NCI-H524 treated with DMSO at 0.1 percent for 48 hours (cell line): Measurements from ENCODE around the gene OSBPL6.

Experiments used
- DNase-seq: peaks from one replicate; lab custom pipeline; 2025; lab: John Stamatoyannopoulos, UW

Gene OSBPL6

DNA sequence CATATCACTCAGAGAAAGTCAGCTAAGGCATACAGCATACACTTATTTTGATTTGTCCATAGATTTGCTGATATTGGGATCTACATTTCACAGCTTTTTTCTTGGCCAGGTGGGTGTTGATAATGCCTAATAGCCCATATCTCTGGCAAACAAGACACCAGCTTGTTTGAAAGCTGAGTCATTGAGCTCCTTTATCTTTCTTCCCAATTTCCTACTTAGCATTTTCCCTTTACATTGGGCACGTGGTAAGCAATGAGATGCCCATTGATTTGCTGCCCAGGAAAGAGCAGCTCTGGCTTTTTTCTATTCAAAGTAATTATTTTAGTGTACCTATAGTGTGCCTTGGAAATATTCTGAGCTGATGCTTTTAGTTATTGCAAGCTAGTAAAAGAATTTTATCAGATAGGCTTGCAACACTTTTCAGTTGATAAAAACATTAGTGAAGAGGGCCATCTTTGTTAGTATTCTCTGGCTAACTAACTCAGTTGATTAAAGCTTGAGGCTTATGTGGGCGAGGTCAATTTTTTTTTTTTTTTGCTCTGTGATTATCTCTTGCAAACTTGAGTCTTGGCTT is 79.6 kb downstream of the OSBPL6 start:
- no peak for DNase-seq

DNA sequence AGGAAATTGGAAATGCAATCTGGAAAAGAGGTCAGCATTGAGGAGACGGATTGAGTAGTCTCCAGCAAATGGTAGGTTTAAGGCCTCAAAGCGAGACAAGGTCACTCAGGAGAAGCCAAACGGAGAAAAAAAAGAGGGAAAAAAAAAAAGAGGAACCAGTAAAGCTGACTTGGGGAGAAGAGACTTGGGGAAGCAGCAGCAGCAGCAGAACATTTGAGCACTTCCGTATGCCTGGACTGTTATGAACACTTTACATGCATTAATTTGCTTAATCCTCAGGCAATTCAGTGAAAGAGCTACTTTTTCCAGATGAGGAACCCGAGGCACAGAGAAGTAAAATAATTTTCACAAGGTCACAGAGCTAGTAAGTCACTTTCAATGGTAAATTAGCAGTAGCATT is 81.3 kb downstream of the OSBPL6 start:
- DNase-seq, result no peak

DNA sequence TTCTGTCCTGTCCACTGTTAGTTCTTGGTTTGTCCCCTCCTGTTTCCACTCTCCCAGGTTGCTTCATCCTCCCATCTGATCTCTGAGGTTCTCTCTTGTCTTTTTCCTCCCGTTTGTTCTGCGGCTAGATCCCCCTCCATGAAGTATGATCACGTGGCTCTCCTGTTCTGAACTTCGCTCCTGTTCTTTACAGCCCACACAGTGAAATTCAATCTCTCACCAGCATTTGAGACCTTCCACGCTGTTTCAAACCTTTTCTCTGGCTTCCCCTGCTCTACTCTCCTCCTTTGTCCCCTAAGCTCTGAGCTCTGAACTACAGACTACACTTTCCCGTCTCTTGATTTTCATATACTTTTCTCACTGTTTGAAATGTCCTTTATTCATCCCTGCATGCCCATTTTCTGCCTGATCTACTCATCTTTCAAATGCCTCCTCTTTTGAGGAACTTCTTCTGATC is 83.5 kb downstream of the OSBPL6 start:
- no peak for DNase-seq

DNA sequence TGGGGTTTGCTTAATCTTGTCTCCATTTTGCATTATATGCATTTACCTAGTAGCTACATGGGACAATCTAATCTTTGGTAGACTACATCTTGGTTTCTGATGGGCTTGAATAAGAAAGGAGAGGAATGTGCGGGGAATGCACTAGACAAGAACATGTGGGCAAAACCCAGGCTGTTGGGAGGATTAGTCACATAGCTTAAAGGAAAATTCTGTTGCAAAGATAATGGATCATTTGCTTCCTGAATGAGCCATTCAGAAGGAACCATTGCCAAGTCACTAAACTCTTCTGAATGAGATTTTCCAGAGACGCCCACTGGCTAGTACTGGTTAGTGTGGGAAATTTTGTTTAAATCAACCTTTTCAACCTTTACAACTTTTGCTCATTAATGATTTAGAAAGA is 84.8 kb downstream of the OSBPL6 start:
- no peak for DNase-seq

DNA sequence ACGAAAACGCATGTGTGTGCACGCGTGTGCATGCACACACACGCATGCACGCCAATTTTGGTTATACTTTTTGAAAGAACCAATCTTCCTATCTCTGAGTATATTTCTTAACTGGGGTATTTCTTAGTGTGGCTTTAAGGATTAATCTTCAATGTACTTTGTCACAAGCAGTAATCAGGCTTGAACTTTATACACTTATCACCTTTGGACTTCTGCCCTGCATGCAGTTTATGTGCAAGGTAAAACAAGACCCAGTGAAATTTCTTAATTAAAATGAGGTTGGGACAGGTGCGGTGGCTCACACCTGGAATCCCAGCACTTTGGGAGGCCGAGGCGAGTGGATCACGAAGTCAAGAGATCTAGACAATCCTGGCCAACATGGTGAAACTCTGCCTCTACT is 85.3 kb downstream of the OSBPL6 start:
- DNase-seq, result no peak

DNA sequence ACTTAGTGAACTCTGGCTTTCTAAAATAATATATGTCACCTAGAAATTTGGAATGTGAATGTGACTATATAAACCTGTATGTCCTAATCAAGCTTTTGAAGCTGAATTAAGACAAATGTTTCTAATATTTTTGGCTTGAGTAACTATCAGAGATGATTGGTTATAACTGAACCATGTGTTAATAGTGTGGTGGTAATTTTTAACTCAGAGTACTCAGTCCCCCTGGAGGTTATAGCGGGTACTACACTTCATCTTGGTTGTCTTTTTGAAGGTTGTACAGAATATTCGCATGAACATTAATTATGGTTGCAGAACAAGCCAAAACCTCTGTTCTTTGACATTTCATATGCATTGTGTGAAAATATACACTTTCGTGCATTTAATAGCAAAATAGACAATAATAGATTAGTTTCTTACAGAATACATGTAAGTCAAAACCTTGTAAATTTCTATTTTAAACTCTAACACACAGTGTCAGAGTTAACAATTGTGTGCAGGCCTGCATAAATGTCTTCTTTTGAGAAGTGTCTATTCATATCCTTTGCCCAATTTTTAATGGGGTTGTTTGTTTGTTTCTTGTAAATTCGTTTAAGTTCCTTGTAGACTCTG is 86.0 kb downstream of the OSBPL6 start:
- DNase-seq, result no peak

DNA sequence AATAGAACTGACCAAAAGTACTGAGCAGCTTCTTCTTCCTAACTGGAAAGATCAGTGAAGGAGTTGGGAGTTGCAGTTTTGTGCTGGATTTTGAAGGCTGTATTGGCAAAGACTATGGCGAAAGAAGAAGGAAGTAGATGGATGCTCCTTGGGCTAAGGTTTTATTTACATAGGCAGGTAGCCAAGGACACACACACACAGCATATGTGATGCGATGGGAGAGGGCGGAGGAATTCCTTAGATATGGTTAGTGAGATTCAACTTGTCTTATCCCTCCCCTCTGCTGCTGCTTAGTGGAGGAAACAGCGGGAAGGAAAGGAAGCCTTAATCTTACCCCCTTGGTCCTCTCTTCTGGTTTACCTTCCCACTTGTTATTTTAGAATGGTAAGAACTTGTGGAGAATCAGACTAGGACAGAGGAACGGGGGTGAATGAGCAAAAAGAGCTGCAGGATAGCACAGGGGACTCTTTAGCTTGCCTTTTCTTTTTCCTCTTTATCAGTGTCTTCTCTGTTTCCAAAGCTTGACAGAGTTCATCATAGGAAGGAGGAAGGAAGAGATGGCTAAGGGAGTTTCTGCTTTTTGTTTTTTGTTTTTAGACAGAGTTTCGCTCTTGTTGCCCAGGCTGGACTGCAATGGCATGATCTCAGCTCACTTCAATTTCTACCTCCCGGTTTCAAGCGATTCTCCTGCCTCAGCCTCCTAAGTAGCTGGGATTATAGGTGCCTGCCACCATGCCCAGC is 87.9 kb downstream of the OSBPL6 start:
- DNase-seq, result no peak

DNA sequence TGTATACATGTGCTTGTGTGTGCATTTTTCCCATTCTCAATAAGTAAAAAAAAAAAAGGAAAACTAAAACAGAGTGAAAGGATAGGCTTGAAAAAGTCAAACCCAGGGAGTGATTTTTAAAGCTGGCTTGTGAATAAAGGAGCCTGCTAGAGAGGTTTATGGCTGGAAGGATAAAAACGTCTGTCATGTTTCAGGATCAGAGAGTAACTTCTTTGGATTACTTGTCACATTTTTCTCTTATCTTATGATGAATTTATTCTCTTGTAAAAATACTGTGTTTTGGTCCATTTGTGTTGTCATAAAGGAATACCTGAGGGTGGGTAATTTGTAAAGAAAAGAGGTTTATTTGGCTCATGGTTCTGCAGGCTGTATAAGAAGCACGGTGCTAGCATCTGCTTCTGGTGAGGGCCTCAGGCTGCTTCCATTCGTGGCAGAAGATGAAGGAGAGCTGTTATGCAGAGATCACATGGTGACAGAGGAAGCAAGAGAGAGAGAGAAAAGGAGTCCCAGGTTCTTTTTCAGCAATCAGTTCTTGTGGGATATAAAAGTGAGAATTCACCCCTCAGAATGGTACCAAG is 89.1 kb downstream of the OSBPL6 start:
- DNase-seq, result no peak

DNA sequence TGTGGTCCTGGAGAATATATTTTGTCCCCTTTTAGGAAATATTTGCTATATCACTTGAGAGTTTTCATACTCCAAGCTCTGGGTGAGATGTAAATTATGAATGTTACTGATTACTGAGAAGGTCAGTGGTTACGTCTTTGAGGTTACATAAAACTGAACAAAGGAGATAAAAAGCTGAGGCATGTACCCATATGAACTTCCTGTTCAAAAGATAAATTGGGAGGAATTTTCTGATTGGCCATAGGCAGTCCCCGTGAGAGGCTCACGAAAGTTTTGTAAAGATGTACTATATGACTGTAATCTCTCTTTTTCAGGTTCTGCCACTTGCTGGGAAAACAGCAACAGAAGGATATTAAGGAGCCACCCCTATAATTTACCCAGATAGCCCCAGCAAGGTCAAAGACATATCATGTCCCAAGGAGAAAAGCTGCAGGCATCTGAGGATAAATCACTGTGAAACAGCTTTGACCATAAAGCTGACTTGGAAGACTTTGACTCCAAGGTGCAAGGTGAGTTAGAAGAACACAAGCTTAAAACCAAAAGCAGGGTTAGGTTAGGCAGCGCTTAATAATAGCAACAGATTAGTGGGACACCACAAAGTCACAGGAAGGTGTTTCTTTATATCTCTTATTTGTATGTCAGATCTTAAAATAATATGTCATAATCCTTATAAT is 90.4 kb downstream of the OSBPL6 start:
- DNase-seq, result no peak

DNA sequence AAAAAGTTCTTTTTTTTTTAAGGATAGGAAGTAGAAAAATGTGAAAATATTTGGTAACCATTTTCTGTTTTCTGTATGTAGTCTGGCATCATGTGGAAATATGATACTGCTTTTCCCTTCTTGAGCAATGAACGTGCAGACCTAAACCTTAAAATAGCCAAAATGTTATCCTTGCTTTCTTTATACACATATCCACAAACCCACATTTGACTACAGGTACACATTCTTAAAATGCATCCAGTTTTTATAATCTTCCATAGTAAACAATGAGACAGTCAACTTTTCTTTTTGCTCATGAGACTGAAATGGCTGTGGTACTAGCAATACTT is 90.9 kb downstream of the OSBPL6 start:
- no peak for DNase-seq

DNA sequence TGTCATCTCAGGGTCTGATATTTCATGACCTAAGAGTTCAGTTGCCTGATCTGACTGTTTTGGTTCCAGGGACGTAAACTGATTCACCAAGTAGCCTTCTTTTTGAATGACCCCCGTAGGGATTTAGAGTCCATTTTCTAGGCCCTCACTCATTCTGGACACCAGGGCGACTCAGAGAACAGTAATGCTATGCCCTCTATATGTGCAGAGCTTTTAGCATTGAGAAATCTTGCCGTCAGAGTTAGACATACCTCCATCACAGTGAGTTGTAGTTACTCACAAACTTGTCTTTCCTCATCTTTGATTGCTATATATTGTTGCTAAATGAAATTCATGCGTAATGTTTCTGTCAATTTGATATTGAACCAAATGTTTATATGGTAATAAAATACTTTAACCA is 92.3 kb downstream of the OSBPL6 start:
- DNase-seq, result no peak

DNA sequence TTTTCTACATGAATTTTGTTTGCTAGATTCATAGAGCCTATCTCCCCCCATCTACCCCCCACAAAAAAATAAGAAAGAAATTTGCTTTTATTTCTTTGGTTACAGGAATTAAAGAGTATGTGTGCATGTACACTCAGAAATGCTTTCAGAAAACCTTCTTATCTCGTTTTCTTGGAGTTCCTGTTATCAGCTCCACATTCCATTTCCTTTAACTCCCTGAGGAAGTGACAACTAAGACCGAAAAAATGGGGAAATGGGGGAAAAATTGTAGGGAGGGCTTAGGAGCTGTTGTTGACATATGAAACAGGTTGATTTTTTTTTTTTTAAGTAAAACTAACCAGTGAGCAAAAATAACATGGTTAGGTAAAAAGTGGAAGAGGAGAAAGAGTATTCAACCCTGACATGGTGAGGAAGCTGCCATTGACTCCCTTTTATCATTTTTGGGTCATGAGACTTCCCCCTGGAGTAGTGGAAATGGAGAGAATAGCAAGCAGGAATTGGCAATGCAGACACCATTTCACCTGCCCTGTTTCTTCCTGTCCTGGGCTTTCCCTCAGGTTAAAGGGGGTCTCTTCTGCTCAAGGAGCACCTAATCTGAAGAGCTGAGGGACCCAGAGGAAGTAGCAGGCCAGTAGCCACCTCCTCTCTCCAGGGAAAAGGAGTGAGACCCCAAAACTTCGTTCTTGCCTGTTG is 93.5 kb downstream of the OSBPL6 start:
- no peak for DNase-seq

DNA sequence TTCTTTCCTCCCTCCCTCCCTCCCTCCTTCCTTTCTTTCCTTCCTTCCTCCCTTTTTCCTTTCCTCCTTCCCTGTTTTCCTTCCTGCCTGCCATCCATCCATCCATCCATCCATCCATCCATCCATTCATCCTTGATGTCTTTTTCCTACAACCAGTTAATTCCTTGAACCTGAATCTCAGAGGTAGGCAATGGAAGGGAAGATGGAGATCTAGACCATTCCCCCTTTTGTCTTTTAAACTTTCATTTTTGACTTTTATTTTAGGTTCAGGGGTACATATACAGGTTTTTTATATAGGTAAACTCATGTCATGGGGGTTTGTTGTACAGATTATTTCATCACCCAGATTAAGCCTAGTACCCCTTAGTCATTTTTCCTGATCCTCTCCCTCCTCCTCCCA is 97.4 kb downstream of the OSBPL6 start:
- DNase-seq, result no peak

DNA sequence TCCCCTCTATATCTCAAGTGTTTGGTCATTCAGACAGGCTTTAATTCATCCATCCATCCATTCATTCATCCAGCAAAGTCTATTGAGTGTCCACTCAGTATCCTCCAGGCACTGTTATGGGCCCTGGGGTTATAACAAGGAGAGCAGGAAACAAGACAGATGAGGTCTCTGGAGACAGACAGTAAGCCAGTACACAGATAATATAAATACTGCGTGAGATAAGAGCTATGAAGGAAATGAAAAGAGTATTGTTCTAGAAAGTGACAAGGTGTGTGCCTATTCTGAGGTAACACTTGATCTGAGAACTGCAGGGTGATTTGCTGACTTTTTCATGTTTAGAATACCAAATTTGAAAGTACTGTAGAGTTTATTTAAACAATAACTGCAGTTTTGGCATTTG is 98.3 kb downstream of the OSBPL6 start:
- no peak for DNase-seq

DNA sequence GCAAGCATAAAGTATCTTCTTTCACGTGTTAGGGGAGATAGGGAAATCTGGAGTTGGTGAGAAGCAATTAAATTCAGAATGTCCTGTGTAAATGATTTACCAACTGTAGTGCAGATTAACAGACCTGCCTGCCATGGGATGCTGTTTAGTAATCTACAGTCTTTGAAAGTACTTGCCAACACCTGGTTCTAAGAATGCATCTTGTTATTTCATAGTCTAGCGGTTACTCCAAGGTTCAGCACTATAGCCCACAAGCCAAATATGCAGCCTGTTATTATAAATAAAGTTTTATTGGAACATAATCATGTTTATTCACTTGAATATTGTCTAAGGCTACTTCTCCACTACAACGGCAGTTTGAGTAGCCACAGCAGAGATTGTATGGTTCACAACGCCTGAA is 100.8 kb downstream of the OSBPL6 start:
- no peak for DNase-seq

DNA sequence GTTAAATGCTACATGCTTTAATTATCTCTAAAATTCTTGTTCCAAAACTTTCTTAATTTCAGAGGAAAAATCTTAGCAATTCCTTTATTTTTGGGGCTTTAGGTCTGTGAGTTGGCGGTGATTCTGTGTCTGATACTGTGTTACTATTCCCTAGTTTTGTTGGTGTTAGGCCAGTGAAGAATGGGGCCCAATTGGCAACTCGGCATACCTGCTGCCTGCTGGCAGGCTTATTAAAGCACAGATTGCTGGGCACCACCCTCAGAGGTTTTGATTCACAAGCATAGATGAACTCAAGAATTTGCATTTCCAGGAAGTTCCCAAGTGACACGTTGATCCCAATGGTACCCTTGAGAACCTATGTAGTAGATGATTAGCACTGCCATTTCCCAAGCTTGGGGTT is 101.6 kb downstream of the OSBPL6 start:
- no peak for DNase-seq

DNA sequence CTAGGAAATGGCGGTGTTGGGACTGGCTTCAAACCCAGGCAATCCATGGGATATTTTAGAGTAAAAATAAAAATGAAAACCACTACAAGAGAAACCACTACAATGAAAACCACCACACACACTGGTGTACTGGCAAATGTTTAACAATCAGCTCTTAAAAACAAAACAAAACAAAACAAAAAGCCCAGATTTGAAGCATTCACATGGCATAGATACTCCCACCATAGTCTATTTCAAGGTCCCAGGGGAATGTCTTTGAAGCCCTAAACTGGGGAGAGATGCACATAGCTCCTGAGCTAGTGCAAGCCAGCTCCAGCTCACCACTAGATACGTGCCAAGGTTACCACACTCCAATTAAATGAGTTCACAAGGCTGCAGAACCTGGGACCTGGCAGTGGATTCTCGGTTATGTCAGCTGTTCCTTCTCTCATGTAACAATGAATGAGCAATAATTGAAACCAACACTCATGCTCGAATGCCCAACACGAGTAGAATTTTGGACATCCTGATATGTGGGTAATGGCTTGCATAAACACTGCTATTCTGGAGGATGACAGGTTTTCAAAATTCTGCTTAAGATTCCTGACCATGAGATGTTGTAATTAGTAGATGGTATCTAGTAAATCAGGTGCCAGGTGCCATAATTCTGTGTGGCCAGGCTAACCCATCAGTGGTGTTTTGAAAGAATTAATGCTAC is 102.2 kb downstream of the OSBPL6 start:
- DNase-seq, result no peak

DNA sequence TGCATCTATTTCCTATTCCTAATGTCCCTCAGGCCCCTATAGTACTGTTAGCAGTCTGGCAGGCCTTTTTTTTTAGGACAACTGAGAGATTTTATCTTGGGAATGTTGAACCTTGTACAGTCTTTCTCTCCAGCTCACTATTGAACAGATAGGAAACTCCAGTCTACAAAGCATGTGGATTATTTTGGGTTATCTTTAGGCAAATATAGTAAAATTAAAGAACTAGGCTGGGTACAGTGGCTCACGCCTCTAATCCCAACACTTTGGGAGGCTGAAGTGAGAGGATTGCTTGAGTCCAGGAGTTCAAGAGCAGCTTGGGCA is 102.7 kb downstream of the OSBPL6 start:
- DNase-seq, result no peak

DNA sequence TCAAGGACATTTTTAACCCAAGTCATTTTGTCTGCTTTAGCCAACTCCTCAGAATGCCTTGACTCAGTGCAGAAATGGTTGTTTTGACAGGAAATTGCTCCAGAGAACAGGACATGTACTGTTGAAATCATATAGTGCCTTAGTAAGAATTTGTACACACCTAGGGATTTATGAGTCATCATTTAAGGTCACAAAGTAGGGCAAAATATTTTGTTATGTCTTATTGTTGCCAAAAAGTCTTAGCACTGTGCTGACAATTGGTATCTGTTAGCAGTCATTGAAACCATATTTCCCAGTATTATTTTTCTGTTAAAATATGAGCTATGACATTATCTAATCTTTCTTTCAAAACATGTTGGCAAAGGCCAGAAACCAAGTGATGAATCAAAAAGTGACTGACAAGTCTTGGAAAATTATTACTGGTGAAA is 104.5 kb downstream of the OSBPL6 start:
- no peak for DNase-seq

DNA sequence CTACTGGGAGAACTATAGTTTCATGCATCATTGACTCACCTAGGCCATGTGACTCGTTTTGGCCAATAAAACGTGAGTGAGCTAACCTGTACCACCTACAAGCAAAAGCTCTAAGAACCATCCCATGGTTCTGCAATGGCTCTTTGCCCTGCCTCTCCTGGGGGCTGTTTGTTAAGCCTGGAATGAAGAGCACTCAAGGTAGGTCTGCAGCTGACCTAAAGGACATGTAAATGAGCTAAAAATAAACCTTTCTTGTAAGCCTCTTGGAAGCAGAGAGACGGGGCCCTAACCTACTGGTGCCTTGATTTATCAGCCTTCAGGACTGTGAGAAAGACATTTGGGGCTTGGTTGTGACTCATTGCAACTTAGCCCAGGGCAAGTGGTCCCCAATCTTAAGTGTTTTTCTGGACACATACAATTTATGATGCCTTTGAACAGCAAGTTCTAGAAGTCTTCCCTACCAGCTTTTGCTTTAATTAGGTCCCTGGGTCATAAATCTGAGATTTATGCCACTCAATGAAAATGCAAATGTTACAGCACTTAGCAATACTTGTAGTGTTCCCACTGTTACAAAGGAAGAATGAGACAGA is 107.4 kb downstream of the OSBPL6 start:
- peak; percentile 51 for DNase-seq

DNA sequence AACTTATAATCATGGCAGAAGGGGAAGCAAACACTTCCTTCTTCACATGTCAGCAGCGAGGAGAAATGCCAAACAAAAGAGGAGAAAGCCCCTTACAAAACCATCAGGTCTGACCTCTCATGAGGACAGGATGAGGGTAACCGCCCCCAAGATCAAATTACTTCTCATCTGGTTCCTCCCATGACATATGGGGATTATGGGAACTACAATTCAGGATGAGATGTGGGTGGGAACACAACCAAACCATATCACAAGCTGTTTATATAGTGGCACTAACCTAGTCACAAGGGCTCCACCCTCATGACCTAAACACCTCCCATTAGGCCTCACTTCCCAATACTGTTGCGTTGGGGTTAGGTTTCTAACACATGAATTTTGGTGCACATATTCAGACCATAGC is 110.0 kb downstream of the OSBPL6 start:
- peak; percentile 79 for DNase-seq
